Panc1 (cell line): ENCODE data around the gene HNF1B.

Source experiments
- CTCF ChIP-seq: fragments of 450-650 bp; IDR thresholded peaks from 2 replicates; pipeline ENCODE4 v1.5.1; 2017; ENCODE audit warnings: mild to moderate bottlenecking
- POLR2AphosphoS5 ChIP-seq: IDR thresholded peaks from 2 replicates; pipeline ENCODE4 v1.6.1; 2012; ENCODE audit warnings: mild to moderate bottlenecking, low read depth, low read length, moderate library complexity
- REST ChIP-seq, 2 experiments: IDR thresholded peaks; 2 replicates each; pipeline ENCODE4 v1.6.1; 2011 to 2012; ENCODE audit warnings: low read depth in 2 of 2, control low read depth in 1 of 2, low read length in 1 of 2, mild to moderate bottlenecking in 1 of 2, moderate library complexity in 1 of 2; ENCODE audit not compliant: insufficient read depth in 1 of 2

- TF ChIP-seq POLR2AphosphoS5 (no peak), REST (IDR thresholded peaks at IDR 0.05; ENCODE audit: insufficient read depth in 1 of 2, low read depth in 2 of 2, low read length in 1 of 2) (no peak), CTCF (no peak)
These were observed 29.6 kb upstream of the HNF1B start for GRCh38 chr17:37774504-37774903.
